Effector CD8-positive, alpha-beta T cell (primary cell): Measurements from ENCODE around the gene KLLN.
"Not testable (repeated sequence)": the region's sequence is repeated elsewhere in the genome, so short reads cannot be mapped to it uniquely, and the experiment has no call there.

Source experiments
- DNase-seq: peaks from one replicate; lab custom pipeline; 2025; lab: John Stamatoyannopoulos, UW

Gene KLLN

DNA sequence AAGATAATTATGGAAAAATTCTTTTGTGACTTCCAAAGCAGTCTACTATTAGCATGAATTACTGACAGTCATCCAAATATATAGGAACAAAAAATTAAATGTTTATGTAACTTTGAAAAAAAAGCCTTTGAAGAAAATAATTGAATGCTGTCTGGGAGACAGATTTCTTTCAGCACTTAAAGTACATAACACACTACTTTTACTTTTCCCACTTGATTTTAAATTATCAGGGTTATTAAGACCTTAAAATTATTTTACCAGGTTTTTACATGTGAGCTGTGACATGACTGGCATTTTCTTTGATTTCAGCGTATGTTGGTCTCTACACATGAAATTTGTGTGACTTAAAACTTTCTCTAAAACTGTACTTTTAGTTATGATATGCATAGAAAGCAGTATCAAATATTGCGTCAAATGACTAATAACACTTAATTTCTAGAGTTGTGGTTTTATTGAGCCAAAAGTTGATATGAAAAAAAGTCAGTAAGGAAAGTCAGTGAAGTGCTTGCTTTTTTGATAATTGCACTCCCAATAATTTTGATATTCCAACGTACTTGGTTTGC is 3.2 kb upstream of the KLLN start:
- no peak for DNase-seq

DNA sequence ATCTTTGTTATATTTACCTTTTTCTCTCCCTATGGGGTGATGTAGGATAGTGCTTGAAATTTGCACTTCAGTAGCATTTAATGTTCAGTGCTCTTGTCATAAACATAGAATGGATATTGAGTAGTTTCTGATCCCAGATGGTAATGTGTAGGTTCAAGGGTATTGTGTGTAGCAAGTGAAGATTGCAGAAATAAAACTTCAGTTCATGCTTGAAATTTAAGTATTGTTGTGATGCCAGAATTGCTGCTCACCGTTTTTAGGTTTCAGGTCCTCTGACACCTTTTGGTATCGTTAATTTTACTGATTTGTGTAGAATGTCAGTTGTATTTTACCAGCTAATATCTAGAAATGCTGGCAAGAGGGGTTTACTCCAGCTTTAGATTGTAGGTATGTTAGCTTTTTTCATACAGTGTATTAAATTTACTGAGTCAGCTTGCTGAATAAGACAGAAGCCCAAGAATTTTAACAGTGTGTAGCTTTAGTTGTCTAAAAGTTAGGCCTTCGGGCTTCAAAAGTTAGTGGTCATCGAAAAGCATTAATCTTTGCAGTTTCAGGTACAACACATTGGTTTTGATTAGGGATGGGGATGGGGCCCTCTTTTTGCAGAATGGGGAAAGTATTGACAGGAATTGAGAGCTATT is 2.0 kb upstream of the KLLN start:
- DNase-seq: no peak

DNA sequence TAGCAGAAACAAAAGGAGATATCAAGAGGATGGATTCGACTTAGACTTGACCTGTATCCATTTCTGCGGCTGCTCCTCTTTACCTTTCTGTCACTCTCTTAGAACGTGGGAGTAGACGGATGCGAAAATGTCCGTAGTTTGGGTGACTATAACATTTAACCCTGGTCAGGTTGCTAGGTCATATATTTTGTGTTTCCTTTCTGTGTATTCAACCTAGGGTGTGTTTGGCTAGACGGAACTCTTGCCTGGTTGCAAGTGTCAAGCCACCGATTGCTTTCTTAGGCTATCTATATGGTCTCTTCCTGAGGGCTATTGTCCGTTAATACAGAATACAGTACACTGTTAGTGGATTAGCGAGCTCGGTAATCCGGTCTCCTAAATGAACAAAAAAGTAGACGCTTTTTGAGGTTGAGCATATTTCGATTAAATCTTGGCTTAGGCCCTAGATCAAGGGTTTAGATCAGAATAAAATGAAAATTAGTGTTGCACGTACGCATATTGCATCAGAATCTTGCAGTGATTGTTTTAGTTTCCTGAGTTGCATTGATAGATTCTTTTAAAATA is 1.2 kb upstream of the KLLN start:
- no peak for DNase-seq

DNA sequence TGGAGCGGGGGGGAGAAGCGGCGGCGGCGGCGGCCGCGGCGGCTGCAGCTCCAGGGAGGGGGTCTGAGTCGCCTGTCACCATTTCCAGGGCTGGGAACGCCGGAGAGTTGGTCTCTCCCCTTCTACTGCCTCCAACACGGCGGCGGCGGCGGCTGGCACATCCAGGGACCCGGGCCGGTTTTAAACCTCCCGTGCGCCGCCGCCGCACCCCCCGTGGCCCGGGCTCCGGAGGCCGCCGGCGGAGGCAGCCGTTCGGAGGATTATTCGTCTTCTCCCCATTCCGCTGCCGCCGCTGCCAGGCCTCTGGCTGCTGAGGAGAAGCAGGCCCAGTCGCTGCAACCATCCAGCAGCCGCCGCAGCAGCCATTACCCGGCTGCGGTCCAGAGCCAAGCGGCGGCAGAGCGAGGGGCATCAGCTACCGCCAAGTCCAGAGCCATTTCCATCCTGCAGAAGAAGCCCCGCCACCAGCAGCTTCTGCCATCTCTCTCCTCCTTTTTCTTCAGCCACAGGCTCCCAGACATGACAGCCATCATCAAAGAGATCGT is 690 bp upstream of the KLLN start:
- DNase-seq: peak; percentile 11

DNA sequence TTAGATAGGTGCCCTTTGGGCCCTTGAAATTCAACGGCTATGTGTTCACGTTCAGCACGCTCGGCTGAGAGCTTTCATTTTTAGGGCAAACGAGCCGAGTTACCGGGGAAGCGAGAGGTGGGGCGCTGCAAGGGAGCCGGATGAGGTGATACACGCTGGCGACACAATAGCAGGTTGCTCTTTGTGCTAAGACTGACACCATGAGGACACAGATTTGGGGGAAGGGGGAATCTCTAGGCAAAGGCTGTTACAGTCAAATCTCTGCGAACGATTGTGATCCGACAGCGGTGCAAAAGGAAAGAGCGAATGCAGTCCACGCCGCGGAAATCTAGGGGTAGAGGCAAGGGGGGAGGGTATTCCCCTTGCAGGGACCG is 667 bp downstream of the KLLN start:
- DNase-seq: peak; percentile 63

DNA sequence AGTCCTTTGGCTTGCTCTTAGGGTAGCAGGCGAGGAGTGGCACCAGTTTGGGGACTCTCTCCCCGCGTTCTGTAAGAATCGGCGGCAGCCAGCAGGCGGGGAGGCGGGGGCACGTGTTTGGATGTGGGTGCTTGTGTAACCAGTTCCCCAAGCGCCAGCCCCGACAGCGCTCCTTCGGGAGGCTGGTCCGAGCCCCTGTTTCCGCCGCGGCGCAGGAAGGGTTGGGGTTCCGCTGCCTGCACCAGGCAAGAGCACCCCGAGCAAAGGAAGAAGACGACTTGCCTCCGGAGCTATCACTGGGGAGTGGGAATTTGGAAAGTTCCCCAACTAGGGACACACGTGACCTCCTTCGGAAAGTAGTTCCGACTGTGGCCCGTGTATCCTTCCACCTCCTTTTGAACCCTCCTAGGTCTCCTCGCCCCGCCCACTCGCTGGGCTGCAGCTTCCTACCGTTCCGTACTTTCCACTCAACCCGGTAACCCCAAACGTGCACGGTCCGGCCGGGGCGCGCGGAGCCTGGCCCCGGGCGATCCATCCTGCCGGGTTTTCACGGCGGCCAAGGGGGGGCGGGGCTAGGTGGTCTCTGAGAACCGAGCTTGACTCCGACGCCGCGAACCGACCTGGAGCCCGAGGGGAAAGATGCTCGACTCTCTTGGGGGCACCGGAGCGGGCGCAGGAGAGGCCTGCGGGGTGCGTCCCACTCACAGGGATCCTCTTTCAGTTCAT is 1.2 kb downstream of the KLLN start:
- peak; percentile 84 for DNase-seq

DNA sequence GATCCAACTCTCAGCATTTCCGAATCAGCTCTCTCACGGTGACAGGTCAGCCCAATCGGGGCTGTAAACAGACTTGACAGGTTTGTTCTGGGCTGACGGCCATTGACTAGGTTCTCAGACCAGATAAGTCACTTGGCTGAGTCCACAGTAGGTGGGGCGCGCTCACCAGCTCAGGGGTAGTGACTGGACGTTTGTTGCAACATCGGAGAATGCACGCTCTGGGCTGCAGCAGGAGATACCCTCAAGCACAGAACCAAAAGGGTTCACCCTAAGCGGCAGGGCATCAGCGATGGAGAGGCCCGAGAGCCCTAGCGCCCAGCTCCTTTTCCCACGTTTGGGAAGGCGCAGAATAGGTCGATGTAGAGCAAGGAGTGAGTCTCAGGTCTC is 1.8 kb downstream of the KLLN start:
- no peak for DNase-seq

DNA sequence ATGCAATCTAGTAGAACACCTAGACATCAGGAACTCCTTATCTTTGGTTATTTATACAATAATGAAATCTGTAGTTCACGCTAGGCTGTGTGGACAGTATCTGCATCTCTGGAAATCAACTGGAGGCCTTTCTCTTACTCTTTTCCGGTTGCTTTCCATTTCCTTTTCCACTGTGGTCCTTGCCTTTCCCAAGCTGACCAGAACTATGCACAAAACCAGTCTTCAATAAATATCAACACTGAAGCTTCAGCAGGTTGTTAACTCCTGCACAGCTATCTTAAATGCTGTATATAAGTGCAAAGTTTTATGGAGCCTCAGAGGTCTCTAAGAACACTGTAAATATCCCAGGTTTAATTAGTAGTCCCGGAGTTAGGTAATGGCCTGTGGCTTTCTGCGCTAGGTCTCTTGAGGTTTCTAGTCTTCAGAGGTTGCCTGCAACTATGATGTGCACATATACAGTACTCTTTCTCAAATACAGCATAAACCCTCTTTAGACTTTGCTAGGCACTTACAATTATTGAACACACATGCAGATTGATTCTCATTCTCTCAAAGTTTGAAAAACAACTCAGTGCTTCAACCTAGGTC is 2.4 kb downstream of the KLLN start:
- DNase-seq: no peak

DNA sequence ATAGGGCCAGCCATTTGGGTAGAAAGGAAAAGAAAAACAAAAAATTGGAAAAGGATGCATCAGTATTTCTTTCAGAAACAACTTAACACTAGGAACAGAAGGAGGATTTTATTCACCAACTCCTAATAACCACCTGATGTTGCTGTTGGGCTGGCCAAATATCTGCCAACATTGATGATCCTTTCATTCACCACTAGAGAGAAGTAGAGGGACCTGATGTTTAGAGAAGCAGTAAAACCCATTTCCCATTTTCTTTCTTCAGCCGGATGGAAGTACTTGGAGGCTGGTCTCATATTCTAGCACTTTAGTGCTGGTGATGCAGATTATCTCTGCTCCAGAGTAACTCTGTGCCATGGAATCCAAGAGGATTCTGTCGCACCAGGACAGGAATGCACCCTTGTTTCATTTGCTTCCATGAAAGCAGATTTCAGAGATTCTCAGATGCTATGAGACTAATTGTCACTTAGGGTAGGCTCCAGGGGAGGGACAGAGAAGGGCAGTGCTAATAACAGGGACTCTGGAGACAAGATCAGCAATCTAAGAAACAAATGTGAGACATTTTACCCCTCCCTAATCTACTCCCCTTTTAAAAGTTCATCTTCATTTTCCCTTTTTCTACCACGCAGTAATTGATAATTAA is 3.1 kb downstream of the KLLN start:
- peak; percentile 2 for DNase-seq

DNA sequence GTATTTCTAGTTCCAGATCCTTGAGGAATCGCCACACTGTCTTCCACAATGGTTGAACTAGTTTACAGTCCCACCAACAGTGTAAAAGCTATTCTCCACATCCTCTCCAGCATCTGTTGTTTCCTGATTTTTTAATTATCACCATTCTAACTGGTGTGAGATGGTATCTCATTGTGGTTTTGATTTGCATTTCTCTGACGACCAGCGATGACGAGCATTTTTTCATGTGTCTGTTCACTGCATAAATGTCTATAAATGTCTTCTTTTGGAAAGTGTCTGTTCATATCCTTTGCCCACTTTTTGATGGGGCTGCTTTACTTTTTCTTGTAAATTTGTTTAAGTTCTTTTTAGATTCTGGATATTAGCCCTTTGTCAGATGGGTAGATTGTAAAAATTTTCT is 7.7 kb downstream of the KLLN start:
- not testable (repeated sequence) for DNase-seq

DNA sequence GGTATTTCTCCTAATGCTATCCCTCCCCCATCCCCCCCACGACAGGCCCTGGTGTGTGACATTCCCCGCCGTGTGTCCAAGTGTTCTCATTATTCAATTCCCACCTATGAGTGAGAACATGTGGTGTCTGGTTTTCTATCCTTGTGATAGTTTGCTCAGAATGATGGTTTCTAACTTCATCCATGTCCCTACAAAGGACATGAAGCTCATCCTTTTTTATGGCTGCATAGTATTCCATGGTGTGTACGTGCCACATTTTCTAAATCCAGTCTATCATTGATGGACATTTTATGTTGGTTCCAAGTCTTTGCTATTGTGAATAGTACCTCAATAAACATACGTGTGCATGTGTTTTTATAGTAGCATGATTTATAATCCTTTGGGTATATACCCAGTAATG is 8.1 kb downstream of the KLLN start:
- DNase-seq: not testable (repeated sequence)

DNA sequence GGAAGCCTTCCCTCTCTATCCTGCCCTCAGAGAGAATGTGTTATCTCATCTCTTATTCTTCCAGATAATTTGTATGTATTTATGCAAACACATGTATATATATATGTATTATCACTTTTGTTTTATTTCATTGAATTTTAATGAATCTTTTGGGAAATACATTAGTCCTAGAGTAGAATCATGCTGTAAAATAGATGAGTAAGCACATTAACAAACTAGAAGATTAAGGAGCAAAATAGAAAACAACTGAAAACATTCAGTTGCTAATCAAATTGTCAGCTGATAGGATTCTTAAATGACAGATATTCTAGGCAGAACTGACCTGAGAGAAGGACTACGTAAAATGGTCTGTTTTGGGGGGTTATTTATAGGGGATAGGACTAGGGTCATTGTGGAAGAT is 11.2 kb downstream of the KLLN start:
- no peak for DNase-seq

DNA sequence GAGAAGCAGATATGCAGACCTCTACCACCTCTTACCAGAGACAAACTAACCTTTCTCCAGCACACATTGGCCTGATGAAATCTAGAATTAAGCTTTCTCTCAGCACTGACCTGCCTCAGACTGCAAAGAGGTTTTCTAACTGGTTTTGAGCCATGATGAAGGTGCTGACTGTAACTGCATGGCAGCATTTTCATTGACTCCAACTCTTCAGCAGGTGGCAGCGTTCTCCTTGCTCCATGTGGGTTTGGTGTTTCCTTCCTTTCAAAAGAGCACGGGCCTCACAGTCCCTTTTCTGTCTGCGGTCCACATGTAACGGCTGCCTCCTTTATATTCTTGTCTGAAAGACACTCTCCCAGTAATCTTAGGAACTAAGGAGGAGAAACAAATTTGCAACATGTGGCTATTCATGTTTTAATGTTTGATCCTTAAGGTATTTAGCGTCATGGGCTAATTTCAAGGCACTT is 12.6 kb downstream of the KLLN start:
- DNase-seq: peak; percentile 15

DNA sequence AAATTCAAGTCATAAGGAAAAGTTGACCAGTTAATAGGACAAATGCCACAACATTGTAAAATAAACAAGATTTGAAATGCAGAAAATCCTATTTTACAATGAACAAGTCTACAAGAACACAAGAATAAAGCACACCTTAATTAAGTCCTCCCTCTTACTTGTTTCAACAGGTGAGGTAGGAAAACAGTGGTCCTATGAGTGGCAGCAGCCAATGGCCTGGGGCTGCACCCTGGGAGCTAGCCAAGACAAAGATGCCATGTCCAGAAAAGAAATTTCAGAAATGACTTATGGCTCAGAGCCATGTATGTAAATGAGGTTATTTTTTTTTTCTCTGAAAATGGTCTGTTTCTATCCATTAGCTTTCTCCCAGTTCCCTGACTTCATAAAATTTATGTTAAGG is 14.3 kb downstream of the KLLN start:
- no peak for DNase-seq

DNA sequence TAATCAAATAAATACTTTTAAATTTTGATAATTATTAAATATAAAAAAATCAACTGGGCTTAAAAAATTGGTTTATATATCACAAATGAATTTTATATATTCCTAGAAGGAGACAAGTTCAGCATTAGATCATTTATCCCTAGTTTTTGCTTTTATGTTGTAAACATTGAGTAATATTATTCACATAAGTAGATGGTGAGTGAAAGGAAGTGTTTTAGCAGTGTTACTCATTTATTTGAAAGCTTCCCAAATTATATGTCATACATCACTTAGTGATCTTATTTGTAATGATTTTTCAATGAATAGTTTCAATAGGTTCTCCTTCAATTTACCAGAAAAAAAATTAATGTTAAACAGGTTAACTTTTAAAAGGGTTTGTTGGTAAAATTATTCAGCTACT is 15.8 kb downstream of the KLLN start:
- no peak for DNase-seq

DNA sequence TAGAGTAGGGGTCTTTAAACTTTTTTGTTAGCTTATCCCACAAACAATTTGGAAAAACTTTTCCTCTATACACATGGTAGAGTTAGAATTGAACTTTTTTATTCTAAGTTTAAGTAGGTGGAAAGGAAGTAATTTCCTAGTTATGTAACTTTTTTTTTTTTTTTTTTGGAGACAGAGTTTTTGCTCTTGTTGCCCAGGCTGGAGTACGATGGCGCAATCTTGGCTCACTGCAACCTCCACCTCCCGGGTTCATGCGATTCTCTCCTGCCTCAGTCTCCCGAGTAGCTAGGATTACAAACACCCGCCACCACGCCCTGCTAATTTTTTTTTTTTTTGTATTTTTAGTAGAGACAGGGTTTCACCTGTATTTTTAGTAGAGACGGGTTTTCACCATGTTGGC is 16.6 kb downstream of the KLLN start:
- not testable (repeated sequence) for DNase-seq

DNA sequence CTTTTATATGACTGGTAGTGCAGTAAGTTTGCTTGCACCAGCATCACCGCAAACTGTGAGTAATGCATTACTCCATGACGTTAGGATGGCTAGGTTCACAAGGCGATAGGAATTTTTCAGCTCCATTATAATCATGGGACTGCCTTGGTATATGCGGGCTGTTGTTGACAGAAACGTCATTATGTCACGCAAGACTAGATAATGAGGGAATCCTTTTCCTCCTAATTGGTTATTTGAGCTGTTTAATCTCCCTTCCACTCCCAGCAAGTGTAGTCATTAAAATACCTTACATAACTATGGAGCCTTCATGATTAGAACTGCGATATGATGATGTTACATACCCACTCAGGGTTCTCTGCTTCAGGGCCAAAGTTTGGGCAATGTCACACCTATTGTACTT is 17.3 kb downstream of the KLLN start:
- DNase-seq: no peak

DNA sequence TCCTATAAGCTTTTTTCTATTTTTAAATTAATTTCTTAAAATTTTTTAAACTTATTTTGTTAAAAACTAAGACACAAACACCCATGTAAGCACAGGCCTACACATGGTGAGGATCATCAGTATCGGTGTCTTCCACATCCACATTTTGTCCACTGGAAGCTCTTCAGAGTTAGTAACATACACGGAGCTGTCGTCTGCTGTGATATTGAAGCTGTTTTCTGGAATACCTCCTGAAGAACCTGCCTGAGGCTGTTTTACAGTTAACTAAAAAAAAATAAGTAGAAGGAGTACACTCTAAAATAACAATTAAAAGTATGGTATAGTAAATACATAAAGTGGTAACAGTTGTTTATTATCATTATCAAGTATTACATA is 17.7 kb downstream of the KLLN start:
- no peak for DNase-seq

DNA sequence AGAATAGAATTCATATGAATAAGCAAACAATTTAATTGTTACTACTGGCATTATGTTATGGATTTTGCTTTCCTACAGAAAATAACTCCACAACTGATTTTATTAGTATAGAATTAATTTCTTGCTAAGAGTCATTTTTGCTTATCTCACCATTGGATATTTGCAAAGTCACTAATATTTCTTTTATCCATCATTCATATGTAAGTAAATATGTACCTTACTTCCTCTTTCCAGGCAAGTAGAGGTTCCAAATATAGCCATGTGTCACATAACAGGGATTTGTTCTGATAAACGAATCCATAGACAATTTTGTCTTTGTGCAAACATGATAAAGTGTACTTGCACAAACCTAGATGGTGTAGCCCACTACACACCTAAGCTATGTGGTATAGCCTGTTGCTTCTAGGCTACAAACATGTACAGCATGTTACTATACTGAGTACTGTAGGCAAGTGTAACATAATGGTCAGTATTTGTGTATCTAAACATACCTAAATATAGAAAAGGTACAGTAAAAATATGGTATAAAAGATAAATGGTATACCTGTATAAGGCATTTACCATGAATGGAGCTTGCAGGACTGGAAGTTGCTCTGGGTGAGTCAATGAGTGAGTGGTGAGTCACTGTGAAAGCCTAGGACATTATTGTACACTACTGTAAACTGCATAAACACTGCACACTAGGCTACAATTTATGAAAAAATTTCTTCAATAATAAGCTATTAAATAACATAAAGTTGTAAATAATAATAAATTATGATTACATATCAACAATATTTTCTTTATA is 18.3 kb downstream of the KLLN start:
- no peak for DNase-seq

DNA sequence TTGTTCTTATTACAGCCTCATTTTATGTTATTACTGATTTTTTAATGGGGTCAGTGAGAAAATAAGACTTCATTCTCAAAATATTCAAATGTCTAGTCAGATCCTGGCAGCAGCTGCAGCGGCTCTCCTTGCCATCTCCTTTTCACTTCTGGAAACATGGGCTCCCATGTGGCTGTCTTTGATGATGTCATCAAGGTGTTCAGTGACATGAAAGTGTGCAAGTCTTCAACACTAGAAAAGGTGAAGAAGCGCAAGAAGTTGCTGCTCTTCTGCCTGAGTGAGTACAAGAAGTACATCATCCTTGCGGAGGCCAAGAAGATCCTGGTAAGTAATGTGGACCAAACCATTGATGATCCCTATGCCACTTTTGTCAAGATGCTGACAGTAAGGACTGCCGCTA is 19.6 kb downstream of the KLLN start:
- DNase-seq: no peak

DNA sequence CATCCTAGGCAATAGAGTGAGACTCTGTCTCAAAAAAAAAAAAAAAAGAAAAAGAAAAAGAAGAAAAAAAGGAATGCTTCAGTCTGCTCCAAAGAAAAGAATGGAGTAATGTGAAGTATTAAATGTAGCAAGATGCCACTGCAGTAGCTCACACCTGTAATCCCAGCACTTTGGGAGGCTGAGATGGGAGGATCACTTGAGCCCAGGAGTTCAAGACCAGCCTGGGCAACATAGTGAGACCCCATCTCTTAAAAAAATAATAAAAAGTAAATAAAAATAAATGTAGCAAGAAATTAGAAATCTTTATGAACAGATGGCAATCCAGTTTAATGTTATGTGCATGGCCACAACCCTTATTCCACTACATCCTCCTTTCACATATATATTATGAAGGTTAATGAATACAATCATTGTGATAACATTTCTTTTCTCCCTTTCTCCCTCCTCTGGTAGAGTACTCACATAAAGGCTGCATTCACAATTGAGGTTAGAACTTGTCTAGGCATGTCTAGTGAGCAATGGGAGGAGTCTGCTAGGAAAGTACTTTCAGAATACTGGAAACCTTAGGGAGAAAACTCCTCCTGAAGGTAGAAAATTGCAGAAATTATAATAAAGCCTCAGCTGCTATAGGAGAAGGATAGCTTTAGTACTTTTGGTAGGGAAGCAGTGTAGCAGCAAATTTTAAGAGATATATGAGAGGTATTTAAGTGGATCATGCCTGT is 20.4 kb downstream of the KLLN start:
- DNase-seq: no peak
